Left ventricle myocardium inferior (tissue), 1 donor: Measurements from ENCODE around the gene ATOH8. TPM values are rescaled to one million over a fixed set of nuclear protein-coding genes. Genes with fewer than 3 reads are reported as not detected.

Source experiments
- DNase-seq: peaks from one replicate; pipeline ENCODE4 v3.0.0-alpha.2; 2020
- H3K27ac ChIP-seq: fragments of 200-600 bp; replicated peaks from 2 replicates; pipeline ENCODE4 v1.8.0; 2021
- H3K27me3 ChIP-seq: fragments of 200-600 bp; 2 replicates; pipeline ENCODE4 v1.8.0; 2021; ENCODE audit warnings: low read depth
- H3K36me3 ChIP-seq: fragments of 200-600 bp; 2 replicates; pipeline ENCODE4 v1.8.0; 2021
- H3K4me1 ChIP-seq: fragments of 200-600 bp; 2 replicates; pipeline ENCODE4 v1.8.0; 2021
- H3K4me3 ChIP-seq: fragments of 200-600 bp; 2 replicates; pipeline ENCODE4 v1.8.0; 2021; ENCODE audit warnings: mild to moderate bottlenecking, moderate library complexity
- H3K9me3 ChIP-seq: fragments of 200-600 bp; replicated peaks from 2 replicates; pipeline ENCODE4 v1.8.0; 2021
- intact Hi-C: fragments of 100-400 bp; cut with micrococcal nuclease; formaldehyde crosslinking; loops from one replicate; pipeline ENCODE4 v1.11.0; 2022
- total RNA-seq: library from RNA; stranded (reverse); fragmentation: NEBNext Ultra II Directional; extraction: Animal tissue kit (Norgen Biotek cat#: 25700); gene quantifications from one replicate; pipeline ENCODE4 v1.2.1, GENCODE V29; 2021
- TF ChIP-seq, protein P1 (sequence below): fragments of 200-600 bp; IDR thresholded peaks from 2 replicates; pipeline ENCODE4 v1.8.0; 2021; ENCODE audit warnings: antibody characterized with exemption, mild to moderate bottlenecking, borderline replicate concordance
- donor health status: DM: no; HTN: yes; CAD: no; lungs with severe emphysema.

Gene ATOH8
- total RNA-seq, 1 donor from 2014 or later = 23.3 TPM

- TF ChIP-seq, protein P1, sequence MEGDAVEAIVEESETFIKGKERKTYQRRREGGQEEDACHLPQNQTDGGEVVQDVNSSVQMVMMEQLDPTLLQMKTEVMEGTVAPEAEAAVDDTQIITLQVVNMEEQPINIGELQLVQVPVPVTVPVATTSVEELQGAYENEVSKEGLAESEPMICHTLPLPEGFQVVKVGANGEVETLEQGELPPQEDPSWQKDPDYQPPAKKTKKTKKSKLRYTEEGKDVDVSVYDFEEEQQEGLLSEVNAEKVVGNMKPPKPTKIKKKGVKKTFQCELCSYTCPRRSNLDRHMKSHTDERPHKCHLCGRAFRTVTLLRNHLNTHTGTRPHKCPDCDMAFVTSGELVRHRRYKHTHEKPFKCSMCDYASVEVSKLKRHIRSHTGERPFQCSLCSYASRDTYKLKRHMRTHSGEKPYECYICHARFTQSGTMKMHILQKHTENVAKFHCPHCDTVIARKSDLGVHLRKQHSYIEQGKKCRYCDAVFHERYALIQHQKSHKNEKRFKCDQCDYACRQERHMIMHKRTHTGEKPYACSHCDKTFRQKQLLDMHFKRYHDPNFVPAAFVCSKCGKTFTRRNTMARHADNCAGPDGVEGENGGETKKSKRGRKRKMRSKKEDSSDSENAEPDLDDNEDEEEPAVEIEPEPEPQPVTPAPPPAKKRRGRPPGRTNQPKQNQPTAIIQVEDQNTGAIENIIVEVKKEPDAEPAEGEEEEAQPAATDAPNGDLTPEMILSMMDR = no peak
- H3K27me3 ChIP-seq = no peaks in the 10 kb centered on the region
- DNase-seq = no peak
- peak overlapping the region; percentile 95 for H3K27ac ChIP-seq
- intact Hi-C loops = no loop called here
- H3K4me3 ChIP-seq = peak overlapping the region; percentile 30
- peaks cover 18% of the 10 kb centered on the region for H3K36me3 ChIP-seq
- H3K9me3 ChIP-seq = no peaks in the 10 kb centered on the region
- H3K4me1 ChIP-seq = peaks cover 96% of the 10 kb centered on the region
Measured at GRCh38 chr2:85767803-85768665, 14.2 kb downstream of the ATOH8 start.

GRCh38 chr2:85768713-85769112, 14.9 kb downstream of the ATOH8 start:
- Histone ChIP-seq H3K27me3 (no peaks in the 10 kb centered on the region), H3K27ac (peak overlapping the region; percentile 95), H3K4me3 (peak overlapping the region; percentile 30), H3K9me3 (no peaks in the 10 kb centered on the region), H3K4me1 (peaks cover 96% of the 10 kb centered on the region), H3K36me3 (peaks cover 18% of the 10 kb centered on the region)
- peak; percentile 84 for DNase-seq
- intact Hi-C loops = no loop called here
- TF ChIP-seq, protein P1 = no peak

- Histone ChIP-seq H3K9me3 (no peaks in the 10 kb centered on the region), H3K27ac (peak overlapping the region; percentile 95), H3K4me1 (peaks cover 96% of the 10 kb centered on the region), H3K36me3 (peaks cover 12% of the 10 kb centered on the region), H3K27me3 (no peaks in the 10 kb centered on the region), H3K4me3 (peak overlapping the region; percentile 30)
- TF ChIP-seq, protein P1 = peak; percentile 49
- intact Hi-C loops = no loop called here
- DNase-seq = no peak
Measured at GRCh38 chr2:85769236-85769982, 15.6 kb downstream of the ATOH8 start.

DNA sequence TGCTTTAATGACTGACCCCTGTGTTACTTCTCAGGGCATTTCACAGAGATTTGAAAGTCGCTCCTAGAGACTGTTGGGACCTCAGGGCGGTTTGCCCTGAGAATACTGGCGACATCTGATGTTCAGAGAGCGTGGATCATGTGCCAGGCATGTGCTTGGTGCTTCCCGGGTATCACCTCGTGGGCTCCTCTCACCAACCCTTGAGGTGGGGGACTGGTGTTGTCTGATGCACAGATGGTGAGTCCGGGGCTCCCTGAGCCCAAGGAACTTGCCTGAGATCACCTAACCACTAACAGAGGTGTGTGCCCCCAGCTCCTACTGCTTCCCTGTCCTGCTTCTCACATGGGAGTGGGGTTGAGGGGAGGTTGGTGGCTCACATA, 16.2 kb downstream of the ATOH8 start:
- intact Hi-C loops = no loop called here
- H3K27me3 ChIP-seq = no peaks in the 10 kb centered on the region
- peaks cover 6% of the 10 kb centered on the region for H3K36me3 ChIP-seq
- TF ChIP-seq, protein P1 = no peak
- no peaks in the 10 kb centered on the region for H3K9me3 ChIP-seq
- H3K4me3 ChIP-seq = peak overlapping the region; percentile 30
- no peak for DNase-seq
- peaks cover 96% of the 10 kb centered on the region for H3K4me1 ChIP-seq
- peak overlapping the region; percentile 95 for H3K27ac ChIP-seq

DNA sequence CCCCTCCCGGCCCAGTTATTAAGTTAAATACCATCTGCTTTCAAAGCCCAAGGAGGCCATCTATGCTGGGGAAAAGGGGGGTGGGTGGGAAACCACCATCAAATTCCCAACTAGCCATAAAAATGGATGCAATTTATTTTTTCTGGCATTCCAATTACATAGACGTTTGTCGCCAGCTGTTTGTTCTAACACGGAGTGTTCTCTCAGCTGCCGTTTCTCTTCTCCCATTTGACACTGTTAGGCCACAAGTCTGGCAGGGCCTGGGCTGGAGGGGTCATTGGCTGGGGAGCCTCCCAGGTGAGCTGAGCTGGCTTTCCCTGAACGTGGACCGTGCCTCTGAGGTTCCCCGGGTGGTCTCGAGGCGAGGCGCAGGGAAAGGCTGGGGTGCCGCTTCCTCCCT, 16.6 kb downstream of the ATOH8 start:
- peak overlapping the region; percentile 95 for H3K27ac ChIP-seq
- H3K4me3 ChIP-seq = peak overlapping the region; percentile 53
- no peaks in the 10 kb centered on the region for H3K27me3 ChIP-seq
- DNase-seq = no peak
- TF ChIP-seq, protein P1 = no peak
- H3K9me3 ChIP-seq = no peaks in the 10 kb centered on the region
- peaks cover 96% of the 10 kb centered on the region for H3K4me1 ChIP-seq
- peaks cover 8% of the 10 kb centered on the region for H3K36me3 ChIP-seq
- intact Hi-C loops = no loop called here
